KBM-7 (cell line): Measurements from ENCODE around the gene SLC43A2.
"Not testable (repeated sequence)": the region's sequence is repeated elsewhere in the genome, so short reads cannot be mapped to it uniquely, and the experiment has no call there.

ENCODE experiments used
- DNase-seq: peaks from one replicate; pipeline ENCODE4 v3.0.0-alpha.2; 2015
- in situ Hi-C: fragments of 300-500 bp; cut with MboI; formaldehyde crosslinking; loops from 2 replicates; pipeline ENCODE4 v1.14.3; 2020; ENCODE audit warnings: low sequenced_read_pairs, low pct_unique_long_range_greater_than_20kb, mixed read lengths

Gene SLC43A2

GRCh38 chr17:1573932-1574696 lies 54.5 kb downstream of the SLC43A2 start:
- in situ Hi-C loops, result loop anchor here (10.0 kb wide), 1 partner anchor 51 kb away; the partner anchor contains the start of gene SLC43A2
- DNase-seq, result peak; percentile 80

GRCh38 chr17:1572646-1573045 lies 56.0 kb downstream of the SLC43A2 start:
- in situ Hi-C loops, result loop anchor here (10.0 kb wide), 1 partner anchor 52 kb away; the partner anchor contains the start of gene SLC43A2
- not testable (repeated sequence) for DNase-seq

GRCh38 chr17:1571341-1571704 lies 57.3 kb downstream of the SLC43A2 start:
- DNase-seq, result no peak
- in situ Hi-C loops, result loop anchor here (10.0 kb wide), 1 partner anchor 53 kb away; the partner anchor contains the start of gene SLC43A2

- in situ Hi-C loops, result no loop called here
- no peak for DNase-seq
Measured at GRCh38 chr17:1568950-1569810, 59.5 kb downstream of the SLC43A2 start.

- DNase-seq, result peak; percentile 54
- in situ Hi-C loops, result no loop called here
Measured at GRCh38 chr17:1566505-1567199, 62.0 kb downstream of the SLC43A2 start.

- DNase-seq, result no peak
- in situ Hi-C loops, result no loop called here
Measured at GRCh38 chr17:1565877-1566276, 62.8 kb downstream of the SLC43A2 start.

GRCh38 chr17:1563786-1564613 lies 64.6 kb downstream of the SLC43A2 start:
- in situ Hi-C loops, result no loop called here
- DNase-seq, result no peak

- DNase-seq, in situ Hi-C loops: not testable (repeated sequence)
Measured at GRCh38 chr17:1563471-1563785, 65.2 kb downstream of the SLC43A2 start.

GRCh38 chr17:1562176-1562643 lies 66.4 kb downstream of the SLC43A2 start:
- no peak for DNase-seq
- in situ Hi-C loops, result no loop called here

- in situ Hi-C loops, result no loop called here
- DNase-seq, result no peak
Measured at GRCh38 chr17:1561420-1562175, 67.0 kb downstream of the SLC43A2 start.

- no peak for DNase-seq
- in situ Hi-C loops, result no loop called here
Measured at GRCh38 chr17:1560858-1561355, 67.7 kb downstream of the SLC43A2 start.

GRCh38 chr17:1560101-1560857 lies 68.4 kb downstream of the SLC43A2 start:
- in situ Hi-C loops, result no loop called here
- no peak for DNase-seq

- in situ Hi-C loops, result no loop called here
Measured at GRCh38 chr17:1559047-1560043, 69.3 kb downstream of the SLC43A2 start.

GRCh38 chr17:1558401-1558800 lies 70.2 kb downstream of the SLC43A2 start:
- DNase-seq, result no peak
- in situ Hi-C loops, result no loop called here

More at GRCh38 chr17:1559047-1560043, 69.3 kb downstream of the SLC43A2 start:
- no peak for DNase-seq

- in situ Hi-C loops, result no loop called here
- DNase-seq, result no peak
Measured at GRCh38 chr17:1557355-1558095, 71.1 kb downstream of the SLC43A2 start.
